PFSK-1 (cell line): Measurements from ENCODE around the gene CC2D1A.

Experiments
- FOXP2 ChIP-seq: optimal IDR thresholded peaks from 2 replicates; pipeline ENCODE3; 2011; ENCODE audit warnings: borderline replicate concordance, control low read depth, inconsistent platforms; ENCODE audit not compliant: insufficient read depth; ENCODE audit errors: extremely low read length, extremely low read depth
- POLR2AphosphoS5 ChIP-seq: IDR thresholded peaks from 2 replicates; pipeline ENCODE4 v1.6.1; 2012; ENCODE audit warnings: low read depth, mild to moderate bottlenecking, control low read depth, low read length, moderate library complexity
- SIN3A ChIP-seq: IDR thresholded peaks from 2 replicates; pipeline ENCODE4 v1.6.1; 2012; ENCODE audit warnings: mild to moderate bottlenecking, low read length, moderate library complexity, borderline replicate concordance; ENCODE audit not compliant: insufficient read depth
- TAF1 ChIP-seq: IDR thresholded peaks from 2 replicates; pipeline ENCODE4 v1.6.1; 2012; ENCODE audit warnings: low read length, control low read depth, borderline replicate concordance; ENCODE audit not compliant: insufficient read depth
- TF ChIP-seq, protein P1 (sequence below), 2 experiments: IDR thresholded peaks; 2 replicates each; pipeline versions ENCODE4 v1.6.1 to v1.8.0; 2011 to 2012; ENCODE audit warnings: low read depth in 2 of 2, low read length in 2 of 2, control low read depth in 1 of 2, inconsistent platforms in 1 of 2, mild to moderate bottlenecking in 1 of 2, moderate library complexity in 1 of 2; ENCODE audit not compliant: insufficient read depth in 1 of 2

DNA sequence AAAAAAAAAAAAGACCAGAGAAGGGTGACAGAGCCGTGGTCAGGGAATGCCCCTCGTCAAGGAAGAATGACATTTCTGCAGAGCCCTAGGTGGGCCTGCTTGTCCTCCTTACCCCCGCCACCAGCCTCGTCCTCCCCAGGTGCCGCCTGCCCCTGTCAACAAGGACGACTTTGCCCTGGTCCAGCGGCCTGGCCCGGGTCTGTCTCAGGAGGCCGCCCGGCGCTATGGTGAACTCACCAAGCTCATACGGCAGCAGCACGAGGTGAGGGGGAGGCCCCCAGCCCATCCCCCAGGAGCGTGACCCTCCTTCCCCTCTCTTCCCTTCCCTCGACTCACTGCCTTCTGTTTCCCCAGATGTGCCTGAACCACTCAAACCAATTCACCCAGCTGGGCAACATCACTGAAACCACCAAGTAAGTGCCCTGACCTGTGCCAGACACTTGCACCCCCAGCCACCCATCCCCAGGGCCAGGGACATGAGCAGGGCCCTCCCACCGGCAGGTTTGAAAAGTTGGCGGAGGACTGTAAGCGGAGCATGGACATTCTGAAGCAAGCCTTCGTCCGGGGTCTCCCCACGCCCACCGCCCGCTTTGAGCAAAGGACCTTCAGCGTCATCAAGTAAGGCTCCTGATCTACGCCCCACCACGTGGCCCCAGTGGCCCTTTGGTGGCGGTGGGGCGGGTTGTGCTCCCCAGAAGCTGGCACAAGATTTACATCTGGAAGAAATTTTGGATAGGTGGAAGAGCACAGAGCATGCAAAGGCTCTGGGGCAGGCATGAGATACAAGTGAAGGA, 17.4 kb downstream of the CC2D1A start:
- TF ChIP-seq TAF1 = no peak
- TF ChIP-seq POLR2AphosphoS5 = no peak
- TF ChIP-seq, protein P1, sequence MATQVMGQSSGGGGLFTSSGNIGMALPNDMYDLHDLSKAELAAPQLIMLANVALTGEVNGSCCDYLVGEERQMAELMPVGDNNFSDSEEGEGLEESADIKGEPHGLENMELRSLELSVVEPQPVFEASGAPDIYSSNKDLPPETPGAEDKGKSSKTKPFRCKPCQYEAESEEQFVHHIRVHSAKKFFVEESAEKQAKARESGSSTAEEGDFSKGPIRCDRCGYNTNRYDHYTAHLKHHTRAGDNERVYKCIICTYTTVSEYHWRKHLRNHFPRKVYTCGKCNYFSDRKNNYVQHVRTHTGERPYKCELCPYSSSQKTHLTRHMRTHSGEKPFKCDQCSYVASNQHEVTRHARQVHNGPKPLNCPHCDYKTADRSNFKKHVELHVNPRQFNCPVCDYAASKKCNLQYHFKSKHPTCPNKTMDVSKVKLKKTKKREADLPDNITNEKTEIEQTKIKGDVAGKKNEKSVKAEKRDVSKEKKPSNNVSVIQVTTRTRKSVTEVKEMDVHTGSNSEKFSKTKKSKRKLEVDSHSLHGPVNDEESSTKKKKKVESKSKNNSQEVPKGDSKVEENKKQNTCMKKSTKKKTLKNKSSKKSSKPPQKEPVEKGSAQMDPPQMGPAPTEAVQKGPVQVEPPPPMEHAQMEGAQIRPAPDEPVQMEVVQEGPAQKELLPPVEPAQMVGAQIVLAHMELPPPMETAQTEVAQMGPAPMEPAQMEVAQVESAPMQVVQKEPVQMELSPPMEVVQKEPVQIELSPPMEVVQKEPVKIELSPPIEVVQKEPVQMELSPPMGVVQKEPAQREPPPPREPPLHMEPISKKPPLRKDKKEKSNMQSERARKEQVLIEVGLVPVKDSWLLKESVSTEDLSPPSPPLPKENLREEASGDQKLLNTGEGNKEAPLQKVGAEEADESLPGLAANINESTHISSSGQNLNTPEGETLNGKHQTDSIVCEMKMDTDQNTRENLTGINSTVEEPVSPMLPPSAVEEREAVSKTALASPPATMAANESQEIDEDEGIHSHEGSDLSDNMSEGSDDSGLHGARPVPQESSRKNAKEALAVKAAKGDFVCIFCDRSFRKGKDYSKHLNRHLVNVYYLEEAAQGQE (IDR thresholded peaks at IDR 0.05; ENCODE audit: insufficient read depth in 1 of 2, low read depth in 2 of 2, low read length in 2 of 2) = no peak
- TF ChIP-seq FOXP2 = no peak
- no peak for TF ChIP-seq SIN3A
